GM23338 (cell line): ENCODE data around the gene FAM171A1. TPM values are rescaled to one million over a fixed set of nuclear protein-coding genes. Genes with fewer than 3 reads are reported as not detected.

Experiments used
- ATAC-seq: fragments of 200-7000 bp; cut with Tn5 transposase; 3 replicates; pipeline ENCODE4 v1.9.1; 2020
- DNase-seq: peaks from one replicate; pipeline ENCODE4 v3.0.0-alpha.2; 2015; ENCODE audit warnings: low spot score
- H2AFZ ChIP-seq: fragments of 200-600 bp; sonication (generic); 2 replicates; pipeline ENCODE4 v1.8.0; 2016; ENCODE audit warnings: antibody characterized with exemption, mild to moderate bottlenecking, moderate library complexity
- H3F3A ChIP-seq: fragments of 200-600 bp; sonication (generic); replicated peaks from 2 replicates; pipeline ENCODE4 v1.8.0; 2017; ENCODE audit warnings: antibody characterized with exemption, mixed run types, low read depth
- H3K27ac ChIP-seq: fragments of 200-600 bp; sonication (generic); 2 replicates; pipeline ENCODE4 v1.6.1; 2016; ENCODE audit warnings: low read depth
- H3K27me3 ChIP-seq: fragments of 200-600 bp; sonication (generic); 2 replicates; pipeline ENCODE4 v1.8.0; 2016; ENCODE audit warnings: mild to moderate bottlenecking, mixed run types, moderate library complexity; ENCODE audit not compliant: insufficient read depth
- H3K36me3 ChIP-seq: fragments of 200-600 bp; sonication (generic); 2 replicates; pipeline ENCODE4 v1.8.0; 2016; ENCODE audit warnings: mild to moderate bottlenecking; ENCODE audit not compliant: insufficient read depth
- H3K4me1 ChIP-seq: fragments of 200-600 bp; sonication (generic); 2 replicates; pipeline ENCODE4 v1.8.0; 2016; ENCODE audit warnings: mild to moderate bottlenecking, moderate library complexity; ENCODE audit not compliant: insufficient read depth
- H3K4me2 ChIP-seq: fragments of 200-600 bp; sonication (generic); 2 replicates; pipeline ENCODE4 v1.7.1; 2017; ENCODE audit warnings: mixed run types
- H3K4me3 ChIP-seq: fragments of 200-600 bp; sonication (generic); 2 replicates; pipeline ENCODE4 v1.6.1; 2016; ENCODE audit warnings: mixed run types
- H3K79me2 ChIP-seq: fragments of 200-600 bp; sonication (generic); replicated peaks from 2 replicates; pipeline ENCODE4 v1.8.0; 2017; ENCODE audit warnings: mild to moderate bottlenecking; ENCODE audit not compliant: insufficient read depth
- H3K9me2 ChIP-seq: fragments of 200-600 bp; sonication (generic); 2 replicates; pipeline ENCODE4 v1.8.0; 2017; ENCODE audit not compliant: insufficient read depth
- H4K20me1 ChIP-seq: fragments of 200-600 bp; sonication (generic); replicated peaks from 2 replicates; pipeline ENCODE4 v1.8.0; 2017; ENCODE audit warnings: mild to moderate bottlenecking; ENCODE audit not compliant: insufficient read depth
- H3K27ac Mint-ChIP-seq: 2 replicates; pipeline ENCODE4 v1.8.0; 2020; ENCODE audit warnings: inconsistent platforms, mild to moderate bottlenecking, moderate library complexity, mixed read lengths
- H3K27me3 Mint-ChIP-seq: 3 replicates; pipeline ENCODE4 v1.8.0; 2022; ENCODE audit warnings: low read depth, mild to moderate bottlenecking, moderate library complexity, mixed read lengths, inconsistent platforms; ENCODE audit not compliant: insufficient read depth, poor library complexity
- H3K36me3 Mint-ChIP-seq: 3 replicates; pipeline ENCODE4 v1.8.0; 2021; ENCODE audit warnings: low read depth, mild to moderate bottlenecking, inconsistent platforms, moderate library complexity, mixed read lengths
- H3K4me1 Mint-ChIP-seq: 3 replicates; pipeline ENCODE4 v1.8.0; 2020; ENCODE audit warnings: mild to moderate bottlenecking, inconsistent platforms, mixed read lengths
- H3K4me3 Mint-ChIP-seq: 3 replicates; pipeline ENCODE4 v1.8.0; 2021; ENCODE audit warnings: moderate library complexity, mild to moderate bottlenecking, inconsistent platforms, mixed read lengths
- H3K9me3 Mint-ChIP-seq: 3 replicates; pipeline ENCODE4 v1.8.0; 2020; ENCODE audit warnings: moderate library complexity, mild to moderate bottlenecking, inconsistent platforms, mixed read lengths
- CTCF ChIP-seq, 2 experiments: fragments of 200-600 bp in 1 of 2; sonication (generic) in 1 of 2; conservative IDR thresholded peaks; 2 replicates each; pipeline versions ENCODE4 v1.5.1 to v1.6.1; 2016 to 2017; ENCODE audit warnings: antibody characterized with exemption in 2 of 2, low read depth in 2 of 2, mild to moderate bottlenecking in 2 of 2, moderate library complexity in 1 of 2
- EZH2 ChIP-seq: fragments of 200-600 bp; sonication (generic); IDR thresholded peaks from one replicate; pipeline ENCODE4 v1.8.0; 2017; ENCODE audit warnings: antibody characterized with exemption, mild to moderate bottlenecking, low read depth; ENCODE audit not compliant: unreplicated experiment
- EZH2phosphoT487 ChIP-seq: fragments of 200-600 bp; sonication (generic); IDR thresholded peaks from one replicate; pipeline ENCODE4 v1.8.1; 2018; ENCODE audit warnings: antibody characterized with exemption; ENCODE audit not compliant: unreplicated experiment
- JUNB ChIP-seq: IDR thresholded peaks from one replicate; pipeline ENCODE4 v1.6.1; 2016; ENCODE audit warnings: antibody characterized with exemption; ENCODE audit not compliant: unreplicated experiment
- NANOG ChIP-seq: IDR thresholded peaks from 2 replicates; pipeline ENCODE4 v1.6.1; 2016; ENCODE audit warnings: antibody characterized with exemption, borderline replicate concordance
- POLR2AphosphoS5 ChIP-seq: IDR thresholded peaks from 2 replicates; pipeline ENCODE4 v1.6.1; 2016; ENCODE audit warnings: antibody characterized with exemption, low read depth
- STAT1 ChIP-seq: IDR thresholded peaks from one replicate; pipeline ENCODE4 v1.6.1; 2016; ENCODE audit warnings: antibody characterized with exemption; ENCODE audit not compliant: unreplicated experiment
- ZNF114 ChIP-seq: fragments of 250-450 bp; sonication (Bioruptor Pico); IDR thresholded peaks from 2 replicates; pipeline ENCODE4 v1.5.0; 2020; ENCODE audit warnings: mild to moderate bottlenecking, moderate library complexity
- ZNF331 ChIP-seq: fragments of 250-450 bp; sonication (Bioruptor Pico); IDR thresholded peaks from 2 replicates; pipeline ENCODE4 v1.5.0; 2020; ENCODE audit warnings: low read depth, mild to moderate bottlenecking, moderate library complexity
- ZNF462 ChIP-seq: fragments of 250-450 bp; sonication (Bioruptor Pico); IDR thresholded peaks from 2 replicates; pipeline ENCODE4 v1.5.0; 2020; ENCODE audit warnings: mild to moderate bottlenecking, moderate library complexity
- polyA plus RNA-seq: library from polyadenylated mRNA; unstranded; fragments of >200 nt; fragmentation: Nextera tagmentation; extraction: Ambion mirVana; gene quantifications from 2 replicates; pipeline ENCODE4 v1.2.1, GENCODE V29; 2016
- total RNA-seq: library from RNA; depleted of rRNA; stranded (reverse); fragments of >200 nt; shearing (Covaris generic); gene quantifications from 2 replicates; pipeline ENCODE4 v1.2.3, GENCODE V29; 2014
- TF ChIP-seq, protein P1 (sequence below): IDR thresholded peaks from one replicate; pipeline ENCODE4 v1.6.1; 2018; ENCODE audit warnings: antibody characterized with exemption; ENCODE audit not compliant: unreplicated experiment
- TF ChIP-seq, protein P2 (sequence below): IDR thresholded peaks from 2 replicates; pipeline ENCODE4 v1.6.1; 2016; ENCODE audit warnings: antibody characterized with exemption

Gene FAM171A1
- total and polyA plus RNA-seq, 2 experiments from 2014 or later = 11.3 to 32.2 TPM

GRCh38 chr10:15341502-15342128 lies 29.5 kb downstream of the FAM171A1 start:
- ATAC-seq = no peak
- Histone ChIP-seq H3K4me2 (no peak overlapping the region), H3K27me3 (no peaks in the 10 kb centered on the region), H2AFZ (no peak overlapping the region), H3F3A (no peaks in the 10 kb centered on the region), H3K79me2 (peaks cover 39% of the 10 kb centered on the region), H3K36me3 (no peaks in the 10 kb centered on the region; the same call in 1 of the 2 replicates), H3K4me3 (no peak overlapping the region), H4K20me1 (peaks cover 8% of the 10 kb centered on the region), H3K9me2 (no peaks in the 10 kb centered on the region), H3K4me1 (peaks cover 14% of the 10 kb centered on the region; the same call in 1 of the 2 replicates), H3K27ac (no peak overlapping the region)
- H3K4me3 Mint-ChIP-seq = no peak overlapping the region
- no peaks in the 10 kb centered on the region; the same call in 2 of the 3 replicates for H3K9me3 Mint-ChIP-seq
- H3K27ac Mint-ChIP-seq = no peak overlapping the region
- H3K4me1 Mint-ChIP-seq = peaks cover 15% of the 10 kb centered on the region
- H3K36me3 Mint-ChIP-seq = no peaks in the 10 kb centered on the region
- no peak for TF ChIP-seq JUNB
- TF ChIP-seq ZNF462 (CRISPR knock-in tag) = no peak
- TF ChIP-seq, protein P1, sequence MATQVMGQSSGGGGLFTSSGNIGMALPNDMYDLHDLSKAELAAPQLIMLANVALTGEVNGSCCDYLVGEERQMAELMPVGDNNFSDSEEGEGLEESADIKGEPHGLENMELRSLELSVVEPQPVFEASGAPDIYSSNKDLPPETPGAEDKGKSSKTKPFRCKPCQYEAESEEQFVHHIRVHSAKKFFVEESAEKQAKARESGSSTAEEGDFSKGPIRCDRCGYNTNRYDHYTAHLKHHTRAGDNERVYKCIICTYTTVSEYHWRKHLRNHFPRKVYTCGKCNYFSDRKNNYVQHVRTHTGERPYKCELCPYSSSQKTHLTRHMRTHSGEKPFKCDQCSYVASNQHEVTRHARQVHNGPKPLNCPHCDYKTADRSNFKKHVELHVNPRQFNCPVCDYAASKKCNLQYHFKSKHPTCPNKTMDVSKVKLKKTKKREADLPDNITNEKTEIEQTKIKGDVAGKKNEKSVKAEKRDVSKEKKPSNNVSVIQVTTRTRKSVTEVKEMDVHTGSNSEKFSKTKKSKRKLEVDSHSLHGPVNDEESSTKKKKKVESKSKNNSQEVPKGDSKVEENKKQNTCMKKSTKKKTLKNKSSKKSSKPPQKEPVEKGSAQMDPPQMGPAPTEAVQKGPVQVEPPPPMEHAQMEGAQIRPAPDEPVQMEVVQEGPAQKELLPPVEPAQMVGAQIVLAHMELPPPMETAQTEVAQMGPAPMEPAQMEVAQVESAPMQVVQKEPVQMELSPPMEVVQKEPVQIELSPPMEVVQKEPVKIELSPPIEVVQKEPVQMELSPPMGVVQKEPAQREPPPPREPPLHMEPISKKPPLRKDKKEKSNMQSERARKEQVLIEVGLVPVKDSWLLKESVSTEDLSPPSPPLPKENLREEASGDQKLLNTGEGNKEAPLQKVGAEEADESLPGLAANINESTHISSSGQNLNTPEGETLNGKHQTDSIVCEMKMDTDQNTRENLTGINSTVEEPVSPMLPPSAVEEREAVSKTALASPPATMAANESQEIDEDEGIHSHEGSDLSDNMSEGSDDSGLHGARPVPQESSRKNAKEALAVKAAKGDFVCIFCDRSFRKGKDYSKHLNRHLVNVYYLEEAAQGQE = no peak
- TF ChIP-seq, protein P2, sequence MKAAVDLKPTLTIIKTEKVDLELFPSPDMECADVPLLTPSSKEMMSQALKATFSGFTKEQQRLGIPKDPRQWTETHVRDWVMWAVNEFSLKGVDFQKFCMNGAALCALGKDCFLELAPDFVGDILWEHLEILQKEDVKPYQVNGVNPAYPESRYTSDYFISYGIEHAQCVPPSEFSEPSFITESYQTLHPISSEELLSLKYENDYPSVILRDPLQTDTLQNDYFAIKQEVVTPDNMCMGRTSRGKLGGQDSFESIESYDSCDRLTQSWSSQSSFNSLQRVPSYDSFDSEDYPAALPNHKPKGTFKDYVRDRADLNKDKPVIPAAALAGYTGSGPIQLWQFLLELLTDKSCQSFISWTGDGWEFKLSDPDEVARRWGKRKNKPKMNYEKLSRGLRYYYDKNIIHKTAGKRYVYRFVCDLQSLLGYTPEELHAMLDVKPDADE = no peak
- TF ChIP-seq EZH2phosphoT487 = no peak
- no peak for TF ChIP-seq EZH2
- no peak for TF ChIP-seq STAT1
- no peak for TF ChIP-seq NANOG
- TF ChIP-seq POLR2AphosphoS5 = no peak
- no peak for TF ChIP-seq ZNF114 (CRISPR knock-in tag)
- no peak for TF ChIP-seq ZNF331
- no peak for TF ChIP-seq CTCF (conservative IDR thresholded peaks at IDR 0.05; ENCODE audit: low read depth in 2 of 2)
- DNase-seq = no peak
- H3K27me3 Mint-ChIP-seq = peaks cover 4% of the 10 kb centered on the region
